ENCODE measurements around the gene ELMO1.

Gene ELMO1

GRCh38 chr7:37255327-37255944 is 193.2 kb downstream of the ELMO1 start:
- no peak for DNase-seq

DNA sequence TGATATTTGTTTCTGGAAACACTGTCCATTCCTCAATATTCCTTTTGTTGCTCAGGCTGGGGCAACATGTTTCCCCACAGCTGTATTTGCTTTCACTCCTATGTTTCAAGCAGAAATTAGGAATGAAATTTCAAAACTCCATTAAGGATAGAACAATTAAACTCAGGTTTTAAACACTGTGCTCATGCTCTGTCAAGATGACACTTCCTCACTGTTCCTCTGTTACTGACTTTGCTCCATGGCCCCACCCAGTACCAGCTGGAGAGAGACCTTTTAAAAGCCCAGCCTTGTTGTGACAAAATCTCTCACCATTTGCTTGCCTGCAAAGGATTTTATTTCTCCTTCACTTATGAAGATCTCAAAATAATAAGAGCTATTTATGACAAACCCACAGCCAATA is 197.4 kb downstream of the ELMO1 start:
- DNase-seq = no peak

DNA sequence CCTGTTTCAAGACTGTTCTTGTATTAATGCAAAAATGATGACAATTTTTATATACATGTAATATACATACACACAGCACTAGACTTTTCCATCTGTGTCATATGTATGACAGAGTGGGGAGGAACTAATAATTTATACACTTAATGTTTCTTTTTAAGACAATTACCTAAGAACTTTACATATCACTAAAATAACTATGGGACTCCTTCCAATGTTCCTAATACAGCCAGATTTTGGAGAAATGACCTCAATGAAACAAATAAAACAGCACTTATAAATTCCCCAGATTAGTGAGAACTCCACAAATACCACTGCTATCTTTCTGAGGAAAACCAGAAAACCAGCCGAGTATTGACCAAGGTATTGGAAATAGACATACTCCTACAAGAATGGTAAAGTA is 199.4 kb downstream of the ELMO1 start:
- DNase-seq = no peak

- DNase-seq = no peak
Measured at GRCh38 chr7:37248396-37248861, 200.2 kb downstream of the ELMO1 start.

GRCh38 chr7:37247861-37248260 is 200.8 kb downstream of the ELMO1 start:
- no peak for DNase-seq

- no peak for DNase-seq
Measured at GRCh38 chr7:37245590-37245989, 203.1 kb downstream of the ELMO1 start.

- DNase-seq = no peak
Measured at GRCh38 chr7:37236906-37237305, 211.8 kb downstream of the ELMO1 start.

GRCh38 chr7:37235813-37236212 is 212.9 kb downstream of the ELMO1 start:
- DNase-seq = no peak

DNA sequence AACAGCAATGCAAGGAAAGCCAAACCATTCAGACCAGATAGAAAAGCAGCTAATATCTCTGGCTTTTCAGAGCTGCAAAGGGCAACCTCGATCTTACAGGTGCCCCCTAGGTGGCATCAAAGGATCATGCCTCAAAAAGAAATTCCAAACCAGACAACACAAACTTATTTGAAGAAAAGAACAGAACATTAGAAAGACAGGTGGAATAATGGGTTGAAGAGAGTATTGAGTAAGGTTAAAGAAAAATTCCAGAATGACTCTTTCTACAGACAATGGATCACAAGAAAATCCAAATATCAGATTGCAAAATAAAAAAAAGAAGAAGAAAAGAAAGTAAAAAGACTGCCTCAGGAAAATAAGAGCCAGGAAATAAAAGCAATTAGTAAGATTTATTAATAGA is 213.7 kb downstream of the ELMO1 start:
- DNase-seq = no peak

DNA sequence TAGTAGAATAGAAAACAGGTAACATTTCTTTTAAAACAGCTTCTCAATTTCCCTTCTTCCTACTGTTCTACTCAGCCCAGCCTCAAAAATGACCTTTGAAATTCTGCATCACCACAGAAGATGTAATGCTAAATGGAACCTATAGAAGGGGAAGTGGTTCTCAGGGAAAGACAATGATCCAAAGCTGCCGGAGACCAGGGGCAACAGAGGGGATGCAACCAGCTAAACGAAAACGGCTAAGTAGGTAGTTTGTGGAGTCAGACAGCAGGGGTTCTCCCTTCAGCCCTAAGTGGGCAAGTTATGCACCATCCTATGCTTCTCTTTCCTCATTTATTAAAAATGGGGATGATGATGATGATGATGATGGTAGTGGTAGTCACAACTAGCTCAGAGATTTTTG is 214.3 kb downstream of the ELMO1 start:
- no peak for DNase-seq

DNA sequence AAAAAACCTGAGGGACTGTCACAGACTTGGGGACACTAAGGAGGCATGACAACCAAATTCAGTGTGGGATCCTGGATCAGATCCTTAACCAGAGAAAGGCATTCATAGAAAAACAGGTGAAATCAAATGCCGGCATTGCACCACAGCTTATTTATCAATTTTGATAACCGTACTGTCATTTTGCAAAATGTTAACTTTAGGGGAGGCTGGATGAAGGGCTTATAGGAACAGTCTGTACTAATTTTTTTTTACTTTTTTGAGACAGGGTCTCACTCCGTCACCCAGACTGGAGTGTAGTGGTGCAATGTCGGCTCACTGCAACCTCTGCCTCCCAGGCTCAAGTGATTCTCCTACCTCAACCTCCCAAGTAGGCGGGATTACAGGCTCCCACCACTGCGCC is 217.1 kb downstream of the ELMO1 start:
- no peak for DNase-seq

- no peak for DNase-seq
Measured at GRCh38 chr7:37230221-37230620, 218.4 kb downstream of the ELMO1 start.

DNA sequence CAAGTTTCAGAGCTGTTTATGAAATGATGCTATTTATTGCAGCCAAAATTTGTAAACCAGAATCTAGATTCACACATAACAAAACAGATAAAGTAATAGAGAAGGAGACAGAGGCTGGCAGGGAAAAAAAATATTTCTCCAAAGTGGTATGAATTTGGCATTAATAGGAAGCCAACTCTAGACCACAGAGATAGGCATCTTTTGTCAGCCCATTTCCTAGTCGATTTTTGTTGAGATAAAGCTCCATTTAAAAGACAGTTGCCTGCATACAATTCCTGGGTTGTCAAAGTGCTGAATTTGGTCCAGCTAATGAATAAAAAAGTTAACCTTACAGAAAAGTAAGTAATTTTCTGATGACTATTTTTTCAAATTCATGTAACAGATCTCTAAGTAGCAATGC is 219.3 kb downstream of the ELMO1 start:
- no peak for DNase-seq

GRCh38 chr7:37225285-37225969 is 223.2 kb downstream of the ELMO1 start:
- no peak for DNase-seq

- DNase-seq = no peak
Measured at GRCh38 chr7:37224746-37225145, 223.9 kb downstream of the ELMO1 start.

DNA sequence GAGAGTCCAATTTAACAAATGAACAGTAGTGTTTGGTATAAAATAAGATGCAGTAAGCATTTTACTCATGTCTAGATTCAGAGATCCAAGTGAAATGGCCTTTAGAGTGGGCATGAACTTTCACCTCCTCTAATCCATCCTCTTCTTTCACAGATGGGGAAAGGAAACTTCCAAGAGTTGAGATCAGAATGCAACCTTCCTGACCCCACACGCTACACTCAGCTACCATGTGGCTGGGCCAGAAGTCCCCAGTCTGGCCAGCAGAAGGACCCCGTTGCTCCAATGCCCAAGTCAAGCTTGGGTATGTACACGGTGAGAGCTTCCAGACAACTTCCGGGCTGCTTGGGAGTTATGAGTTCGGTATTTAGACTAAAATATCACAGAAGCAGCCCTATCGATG is 228.0 kb downstream of the ELMO1 start:
- DNase-seq = no peak

- no peak for DNase-seq
Measured at GRCh38 chr7:37218956-37219355, 229.7 kb downstream of the ELMO1 start.

GRCh38 chr7:37216923-37217322 is 231.7 kb downstream of the ELMO1 start:
- DNase-seq = no peak

GRCh38 chr7:37216156-37216852 is 232.4 kb downstream of the ELMO1 start:
- DNase-seq = no peak

GRCh38 chr7:37215290-37215923 is 233.3 kb downstream of the ELMO1 start:
- no peak for DNase-seq

DNA sequence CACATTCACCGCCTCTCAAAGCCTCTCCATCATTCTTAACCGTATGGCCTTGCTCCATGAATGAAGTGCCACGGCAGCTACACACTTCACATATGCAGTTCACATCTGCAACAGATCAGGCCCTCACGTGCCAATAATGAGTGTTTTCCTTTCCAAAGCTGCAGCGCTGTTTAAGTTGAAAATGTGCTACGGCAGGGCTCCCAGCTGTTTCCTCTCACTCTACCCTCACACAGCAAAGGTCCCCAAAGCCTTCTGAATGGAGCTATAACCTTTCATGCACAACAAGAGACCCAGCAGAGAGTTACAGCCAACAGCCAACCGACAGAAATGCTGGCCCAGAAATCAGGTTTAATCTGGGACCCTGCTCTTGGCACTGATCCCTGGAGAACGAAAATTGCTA is 236.1 kb downstream of the ELMO1 start:
- DNase-seq = no peak

DNA sequence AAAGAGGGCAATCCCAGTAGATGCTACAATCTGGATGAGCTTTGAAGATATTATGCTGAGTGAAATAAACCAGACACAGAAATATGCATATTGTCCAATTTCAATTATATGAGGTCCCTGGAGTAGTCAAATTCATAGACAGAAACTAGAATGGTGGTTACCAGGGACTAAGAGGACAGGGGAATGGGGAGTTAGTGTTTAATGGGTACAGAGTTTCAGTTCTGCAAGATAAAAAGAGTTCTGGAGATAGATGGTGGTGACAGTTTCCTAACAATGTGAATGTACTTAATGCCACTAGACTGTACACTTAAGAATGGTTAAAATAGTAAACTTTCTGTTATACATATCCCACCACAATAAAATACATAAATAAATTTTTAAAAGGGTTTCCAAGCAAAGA is 236.6 kb downstream of the ELMO1 start:
- no peak for DNase-seq

- DNase-seq = no peak
Measured at GRCh38 chr7:37211097-37211880, 237.4 kb downstream of the ELMO1 start.
